Measurements from ENCODE around the gene MYO15B.
"Not testable (repeated sequence)": the region's sequence is repeated elsewhere in the genome, so short reads cannot be mapped to it uniquely, and the experiment has no call there.

Gene MYO15B

DNA sequence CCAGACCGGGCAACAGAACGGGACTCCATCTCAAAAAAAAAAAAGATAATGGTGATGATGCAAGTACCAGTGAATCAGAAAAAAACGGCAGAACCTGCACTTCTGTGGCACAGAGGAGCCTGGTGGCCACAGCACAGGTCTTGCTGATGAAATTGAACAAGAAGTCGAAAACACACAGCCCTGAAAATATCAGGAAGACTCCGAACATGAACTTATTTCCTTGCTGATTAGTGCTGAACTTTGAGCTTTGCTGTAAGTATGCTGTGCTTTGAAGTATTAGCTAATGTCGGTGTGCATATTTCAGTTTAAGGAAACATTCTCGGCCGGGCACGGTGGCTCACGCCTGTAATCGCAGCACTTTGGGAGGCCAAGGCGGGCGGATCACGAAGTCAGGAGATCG is 10.9 kb upstream of the MYO15B start:
- DNase-seq = no peak

DNA sequence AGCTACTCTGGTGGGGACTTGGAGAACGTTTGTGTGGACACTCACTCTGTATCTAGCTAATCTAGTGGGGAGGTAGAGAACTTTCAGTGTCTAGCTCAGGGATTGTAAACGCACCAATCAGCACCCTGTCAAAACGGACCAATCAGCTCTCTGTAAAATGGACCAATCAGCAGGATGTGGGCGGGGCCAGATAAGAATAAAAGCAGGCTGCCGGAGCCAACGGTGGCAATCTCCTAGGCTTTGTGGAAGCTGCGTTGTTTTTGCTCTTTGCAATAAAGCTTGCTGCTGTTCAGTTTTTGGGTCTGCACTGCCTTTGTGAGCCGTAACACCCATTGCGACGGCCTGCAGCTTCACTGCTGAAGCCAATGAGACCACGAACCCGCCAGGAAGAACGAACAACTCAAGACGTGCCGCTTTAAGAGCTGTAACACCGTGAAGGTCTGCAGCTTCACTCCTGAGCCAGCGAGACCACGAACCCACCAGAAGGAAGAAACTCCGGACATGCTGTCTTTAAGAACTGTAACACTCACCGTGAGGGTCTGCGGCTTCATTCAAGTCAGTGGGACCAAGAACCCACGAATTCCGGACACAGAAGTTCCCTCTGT is 6.4 kb upstream of the MYO15B start:
- DNase-seq = peak; percentile 58

DNA sequence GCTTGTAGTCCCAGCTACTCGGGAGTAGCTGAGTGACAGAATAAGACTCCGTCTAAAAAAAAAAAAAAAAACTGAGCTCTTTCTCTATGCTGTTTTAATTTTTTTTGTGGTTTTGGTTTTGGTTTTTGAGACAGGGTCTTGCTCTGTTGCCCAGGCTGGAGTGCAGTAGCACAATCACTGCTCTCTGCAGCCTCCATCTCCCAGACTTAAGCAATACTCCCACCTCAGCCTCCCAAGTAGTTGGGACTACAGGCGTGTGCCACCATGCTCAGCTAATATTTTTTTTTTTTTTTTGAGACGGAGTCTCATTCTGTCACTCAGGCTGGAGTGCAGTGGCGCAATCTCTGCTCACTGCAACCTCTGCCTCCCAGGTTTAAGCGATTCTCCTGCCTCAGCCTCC is 4.4 kb upstream of the MYO15B start:
- DNase-seq = not testable (repeated sequence)

DNA sequence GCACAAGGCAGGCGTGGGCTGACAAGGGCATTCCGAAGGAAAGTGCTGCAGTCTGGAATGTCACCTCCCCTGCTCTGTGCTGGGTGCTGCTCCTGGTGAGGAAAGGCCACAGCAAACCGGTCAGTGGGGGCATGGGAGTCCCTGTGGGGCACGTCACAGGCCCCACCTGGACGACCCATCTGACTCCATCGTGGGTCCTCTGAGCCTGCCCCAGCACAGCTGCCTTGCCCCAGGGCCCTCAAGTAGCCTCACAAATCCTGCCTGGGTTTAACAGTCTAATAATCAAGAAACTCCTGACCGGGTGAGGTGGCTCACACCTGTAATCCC is 2.8 kb upstream of the MYO15B start:
- no peak for DNase-seq

DNA sequence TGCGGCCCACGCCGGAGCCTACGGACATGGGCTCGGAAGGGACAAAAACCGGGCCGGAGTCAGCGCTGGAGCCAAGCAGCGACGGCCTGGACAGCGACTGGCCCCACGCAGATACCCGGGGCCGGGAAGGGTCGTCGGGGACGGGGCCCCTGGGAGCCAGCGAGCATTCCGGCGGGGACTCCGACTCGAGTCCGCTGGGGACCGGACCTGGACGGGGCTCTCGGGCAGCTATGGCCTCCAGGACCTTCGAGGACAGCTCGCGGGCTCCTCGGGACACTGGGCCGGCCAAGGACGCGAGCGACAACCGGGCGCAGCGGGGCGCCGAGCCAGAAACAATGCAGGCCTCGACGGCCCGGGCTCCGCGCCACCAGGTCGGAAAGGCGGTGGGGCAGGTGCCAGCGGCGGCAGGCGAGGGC is 1.0 kb downstream of the MYO15B start:
- no peak for DNase-seq

DNA sequence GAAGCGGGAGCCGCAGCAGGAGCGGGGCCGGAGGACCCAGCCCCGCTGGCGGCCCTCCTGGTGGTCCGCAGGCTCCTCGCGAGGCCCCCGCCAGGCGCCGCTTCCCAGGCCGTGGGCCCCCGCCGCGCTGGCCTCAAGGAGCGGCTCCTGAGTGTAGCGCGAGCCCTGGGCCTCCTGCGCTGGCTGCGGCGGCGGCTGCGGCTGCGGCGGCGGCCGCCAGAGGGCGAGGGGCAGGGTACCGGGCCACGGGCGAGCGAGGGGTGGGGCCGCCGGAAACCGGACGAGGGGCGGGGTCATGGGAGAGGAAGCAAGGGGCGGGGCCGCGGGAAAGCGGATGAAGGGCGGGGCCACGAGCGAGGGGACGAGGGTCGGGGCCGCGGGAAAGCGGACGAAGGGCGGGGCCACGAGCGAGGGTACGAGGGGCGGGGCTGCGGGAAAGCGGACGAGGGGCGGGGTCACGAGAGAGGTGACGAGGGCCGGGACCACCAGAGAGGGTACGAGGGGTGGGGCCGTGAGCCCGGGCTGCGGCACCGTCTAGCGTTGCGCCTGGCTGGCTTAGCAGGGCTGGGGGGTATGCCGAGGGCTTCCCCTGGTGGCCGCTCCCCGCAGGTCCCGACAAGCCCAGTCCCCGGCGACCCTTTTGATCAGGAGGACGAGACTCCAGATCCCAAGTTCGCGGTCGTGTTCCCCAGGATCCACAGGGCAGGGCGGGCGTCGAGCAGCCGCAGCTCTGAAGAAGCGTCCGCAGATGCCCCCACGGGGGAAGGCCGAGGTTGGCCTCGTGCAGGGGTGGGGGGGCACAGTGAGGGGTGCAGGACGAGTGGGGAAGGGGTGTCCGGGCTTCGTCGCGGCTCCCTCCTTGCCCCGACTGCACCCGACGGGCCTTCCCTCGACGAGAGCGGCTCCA is 1.7 kb downstream of the MYO15B start:
- DNase-seq = peak; percentile 99

DNA sequence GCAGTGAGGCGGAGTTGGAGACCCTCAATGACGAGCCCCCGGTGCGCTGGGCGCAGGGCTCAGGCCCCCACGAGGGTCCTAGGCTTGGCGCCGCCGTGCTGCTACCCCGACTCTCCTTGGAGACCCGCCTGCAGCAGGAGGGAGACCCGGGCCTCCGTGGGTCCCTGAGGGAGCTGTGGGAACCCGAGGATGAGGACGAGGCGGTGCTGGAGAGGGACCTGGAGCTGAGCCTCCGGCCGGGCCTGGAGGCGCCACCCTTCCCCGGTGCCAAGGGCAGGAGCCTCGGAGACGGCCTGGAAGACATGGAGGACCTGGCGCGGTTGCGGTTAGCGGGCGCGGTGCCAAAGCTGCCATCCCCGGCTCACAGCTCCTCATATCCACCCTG is 2.3 kb downstream of the MYO15B start:
- no peak for DNase-seq

DNA sequence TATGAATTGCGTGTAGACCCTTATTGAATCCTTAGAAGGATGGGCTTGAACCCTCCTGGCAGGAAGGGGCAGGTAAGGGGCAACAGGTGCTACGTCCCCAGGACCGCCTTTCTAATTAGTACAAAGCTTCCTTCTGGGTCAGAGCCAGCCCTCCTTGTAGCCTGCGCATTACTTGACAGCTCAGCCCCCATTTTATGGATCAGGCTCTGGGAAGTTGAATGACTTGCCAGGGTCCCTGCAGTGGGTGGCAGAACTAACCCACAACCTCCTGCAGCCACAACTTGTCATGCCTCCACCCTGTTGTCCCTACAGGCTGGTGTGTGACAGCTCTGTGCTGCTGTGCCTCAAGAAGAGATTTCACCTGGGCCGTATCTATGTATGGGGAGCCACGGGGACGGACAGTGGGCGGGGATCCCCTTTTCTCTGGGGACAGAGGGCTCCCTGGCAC is 2.7 kb downstream of the MYO15B start:
- DNase-seq = no peak

DNA sequence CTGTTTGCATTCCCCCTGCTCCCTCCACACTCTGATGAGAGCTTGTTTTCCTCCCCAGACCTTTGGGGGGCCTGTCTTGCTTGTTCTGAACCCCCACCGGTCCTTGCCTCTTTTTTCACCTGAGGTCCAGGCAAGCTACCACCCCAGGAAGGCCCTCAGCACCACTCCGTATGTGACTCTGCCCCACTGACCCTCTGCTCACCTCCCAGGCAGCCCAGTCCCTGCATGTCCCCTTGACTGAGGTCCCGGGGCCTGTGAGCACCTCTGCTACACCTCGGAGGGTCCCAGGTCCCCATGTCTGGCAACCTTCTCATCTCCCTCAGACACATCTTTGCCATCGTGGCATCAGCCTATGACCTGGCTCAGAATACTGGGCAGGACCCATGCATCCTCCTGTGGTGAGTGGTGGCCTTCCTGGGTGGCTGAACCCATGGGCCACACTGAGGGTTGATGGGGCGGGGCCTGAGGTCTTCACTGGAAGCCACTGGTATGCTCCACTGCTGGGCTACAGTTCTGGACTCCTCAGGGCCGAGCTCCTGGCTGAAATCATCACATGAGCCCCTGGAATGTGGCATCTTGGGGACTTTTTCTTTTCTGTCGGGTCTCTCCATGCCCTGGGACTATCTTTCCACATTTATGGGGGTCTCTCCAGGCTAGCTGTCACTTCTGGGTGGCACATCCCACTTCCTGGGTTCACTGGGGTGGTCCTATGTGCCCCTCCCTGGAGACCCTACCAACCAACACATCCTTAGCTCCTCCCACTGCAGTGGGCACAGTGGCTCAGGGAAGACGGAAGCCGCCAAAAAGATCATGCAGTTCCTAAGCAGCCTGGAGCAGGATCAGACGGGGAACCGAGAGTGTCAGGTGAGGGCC is 3.5 kb downstream of the MYO15B start:
- DNase-seq = no peak

DNA sequence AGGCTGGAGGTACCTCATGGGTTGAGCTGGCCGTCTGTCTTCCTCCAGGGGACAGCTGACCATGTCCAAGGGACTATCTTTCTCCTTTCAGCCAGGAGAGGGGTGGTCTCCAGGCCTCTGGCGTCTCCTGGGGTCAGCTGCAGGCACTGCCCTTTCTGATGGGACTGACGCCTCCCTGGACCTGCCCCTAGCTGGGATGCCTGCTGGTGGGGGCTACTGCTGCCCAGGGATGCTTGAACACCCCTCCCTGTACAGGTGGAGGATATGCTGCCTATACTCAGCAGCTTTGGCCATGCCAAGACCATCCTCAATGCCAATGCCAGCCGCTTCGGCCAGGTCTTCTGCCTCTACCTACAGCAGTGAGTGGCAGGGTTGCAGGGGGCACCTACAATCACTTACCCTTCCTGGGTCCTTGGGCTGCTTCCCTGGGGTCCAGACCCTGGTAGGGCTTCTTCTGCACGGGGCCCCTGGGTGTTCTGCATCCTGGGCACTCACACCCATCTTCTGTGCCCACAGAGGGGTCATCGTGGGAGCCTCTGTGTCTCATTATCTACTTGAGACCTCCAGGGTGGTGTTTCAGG is 4.2 kb downstream of the MYO15B start:
- DNase-seq = no peak

DNA sequence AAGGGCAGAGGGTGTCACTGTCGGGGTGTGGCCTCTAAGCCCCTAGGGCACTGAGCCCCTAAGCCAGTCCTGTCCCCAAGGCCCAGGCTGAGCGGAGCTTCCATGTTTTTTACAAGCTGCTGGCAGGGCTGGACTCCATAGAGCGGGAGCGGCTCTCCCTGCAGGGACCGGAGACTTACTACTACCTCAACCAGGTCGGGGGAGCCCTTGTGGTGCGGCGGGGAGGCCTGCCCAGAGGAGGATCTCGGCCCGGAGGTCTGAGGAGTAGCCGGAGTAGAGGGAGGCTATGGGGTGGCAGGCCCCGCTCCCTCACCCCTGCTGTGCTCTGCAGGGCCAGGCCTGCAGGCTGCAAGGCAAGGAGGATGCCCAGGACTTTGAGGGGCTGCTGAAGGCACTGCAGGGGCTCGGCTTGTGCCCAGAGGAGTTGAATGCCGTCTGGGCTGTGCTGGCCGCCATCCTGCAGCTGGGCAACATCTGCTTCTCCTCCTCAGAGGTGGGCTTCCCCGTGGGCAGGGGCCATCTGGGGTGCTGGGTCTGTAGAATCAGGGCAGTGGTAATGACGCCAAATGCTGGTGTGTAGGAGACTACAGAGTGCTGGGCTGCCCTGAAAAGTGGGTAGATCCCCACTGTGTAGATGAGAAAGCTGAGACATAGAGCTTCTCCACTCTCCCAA is 4.9 kb downstream of the MYO15B start:
- no peak for DNase-seq

DNA sequence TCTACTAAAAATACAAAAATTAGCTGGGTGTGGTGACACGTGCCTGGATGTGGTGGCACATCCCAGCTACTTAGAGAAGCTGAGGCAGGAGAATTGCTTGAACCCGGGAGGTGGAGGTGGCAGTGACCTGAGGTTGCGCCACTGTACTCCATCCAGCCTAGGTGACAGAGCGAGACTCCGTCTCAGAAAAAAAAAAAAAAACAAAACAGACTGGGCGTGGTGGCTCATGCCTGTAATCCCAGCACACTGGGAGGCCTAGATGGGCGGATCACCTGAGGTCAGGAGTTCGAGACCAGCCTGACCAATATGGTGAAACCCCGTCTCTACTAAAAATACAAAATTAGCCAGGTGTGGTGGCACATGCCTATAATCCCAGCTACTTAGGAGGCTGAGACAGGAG is 5.8 kb downstream of the MYO15B start:
- DNase-seq = not testable (repeated sequence)

DNA sequence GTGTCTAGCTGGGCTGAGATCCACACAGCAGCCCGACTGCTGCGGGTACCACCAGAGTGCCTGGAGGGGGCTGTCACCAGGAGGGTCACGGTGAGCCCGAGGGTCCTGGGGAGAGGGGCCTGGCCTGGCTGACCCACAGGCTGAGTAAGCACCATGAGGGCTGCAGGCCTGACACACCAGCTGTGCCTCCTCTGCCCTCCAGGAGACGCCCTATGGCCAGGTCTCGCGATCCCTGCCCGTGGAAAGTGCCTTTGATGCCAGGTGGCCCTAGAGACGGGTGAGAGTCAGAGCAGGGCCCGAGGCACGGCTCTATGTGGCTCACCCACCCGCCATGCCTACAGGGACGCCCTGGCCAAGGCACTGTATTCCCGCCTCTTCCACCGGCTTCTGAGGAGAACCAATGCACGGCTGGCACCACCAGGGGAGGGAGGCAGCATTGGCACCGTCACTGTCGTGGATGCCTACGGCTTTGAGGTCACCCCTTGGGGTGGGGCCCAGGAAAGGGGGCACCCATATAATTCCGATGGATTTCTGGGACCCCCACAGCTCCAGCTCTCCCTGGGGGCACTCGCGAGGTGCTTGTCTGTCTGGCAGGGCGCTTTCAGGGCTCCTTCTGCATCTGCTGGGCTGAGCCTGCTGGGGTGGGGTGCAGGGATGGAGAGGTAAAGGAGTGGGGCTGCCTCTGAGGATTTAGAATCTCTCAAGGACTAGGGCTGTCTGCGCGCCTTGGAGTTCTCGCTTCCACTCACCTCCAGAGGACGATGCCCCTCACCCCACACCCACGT is 7.1 kb downstream of the MYO15B start:
- DNase-seq = no peak

DNA sequence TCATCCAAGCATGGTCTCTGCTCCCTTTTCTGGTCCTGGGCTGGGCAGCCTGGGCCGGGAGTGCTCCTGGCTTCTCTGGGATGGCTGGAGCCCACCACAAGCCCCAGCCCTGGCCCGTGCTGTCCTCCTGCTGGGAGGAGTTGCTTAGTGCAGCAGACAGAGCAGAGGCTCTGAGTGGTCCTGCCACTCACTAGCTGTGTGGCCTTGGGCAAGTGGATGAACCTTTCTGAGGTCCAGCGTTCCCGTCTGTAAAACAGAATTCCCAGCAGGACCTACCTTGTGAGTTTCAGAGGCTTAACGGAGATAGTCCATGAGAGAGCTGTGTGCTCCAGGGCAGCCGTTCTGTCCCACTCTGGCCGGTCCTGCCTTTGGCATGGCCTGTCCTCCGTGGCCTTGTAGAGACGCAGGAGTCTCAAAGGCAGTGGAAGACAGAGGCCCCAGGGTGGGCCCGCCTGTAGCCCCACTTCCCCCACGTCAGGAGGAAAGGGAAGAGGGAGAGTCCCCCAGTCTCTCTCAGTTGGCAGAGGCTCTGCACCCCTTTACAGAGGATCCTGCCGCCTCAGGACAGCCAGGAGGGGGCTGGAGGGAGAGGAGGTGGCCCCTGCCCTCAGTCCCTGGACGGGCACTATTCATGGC is 7.8 kb downstream of the MYO15B start:
- no peak for DNase-seq

DNA sequence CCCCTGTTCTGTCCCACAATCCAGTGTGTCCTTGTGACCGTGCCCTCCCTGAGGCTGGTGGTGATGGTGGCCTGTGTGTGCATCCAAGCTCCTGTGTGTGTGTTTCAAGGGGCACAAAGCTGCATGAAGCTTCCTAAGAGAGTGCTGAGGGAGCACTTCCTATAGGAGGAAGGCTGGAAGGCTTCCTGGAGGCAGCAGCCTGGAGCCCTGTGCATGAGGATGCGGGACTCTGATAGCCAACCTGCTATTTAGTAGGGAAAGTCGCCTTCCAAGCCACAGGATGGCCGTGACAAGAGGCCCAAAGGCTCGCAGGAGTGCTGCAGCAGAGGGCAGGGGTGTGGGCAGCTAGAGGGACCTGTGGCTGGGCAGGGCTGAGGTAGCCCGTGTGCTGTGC is 8.3 kb downstream of the MYO15B start:
- no peak for DNase-seq

DNA sequence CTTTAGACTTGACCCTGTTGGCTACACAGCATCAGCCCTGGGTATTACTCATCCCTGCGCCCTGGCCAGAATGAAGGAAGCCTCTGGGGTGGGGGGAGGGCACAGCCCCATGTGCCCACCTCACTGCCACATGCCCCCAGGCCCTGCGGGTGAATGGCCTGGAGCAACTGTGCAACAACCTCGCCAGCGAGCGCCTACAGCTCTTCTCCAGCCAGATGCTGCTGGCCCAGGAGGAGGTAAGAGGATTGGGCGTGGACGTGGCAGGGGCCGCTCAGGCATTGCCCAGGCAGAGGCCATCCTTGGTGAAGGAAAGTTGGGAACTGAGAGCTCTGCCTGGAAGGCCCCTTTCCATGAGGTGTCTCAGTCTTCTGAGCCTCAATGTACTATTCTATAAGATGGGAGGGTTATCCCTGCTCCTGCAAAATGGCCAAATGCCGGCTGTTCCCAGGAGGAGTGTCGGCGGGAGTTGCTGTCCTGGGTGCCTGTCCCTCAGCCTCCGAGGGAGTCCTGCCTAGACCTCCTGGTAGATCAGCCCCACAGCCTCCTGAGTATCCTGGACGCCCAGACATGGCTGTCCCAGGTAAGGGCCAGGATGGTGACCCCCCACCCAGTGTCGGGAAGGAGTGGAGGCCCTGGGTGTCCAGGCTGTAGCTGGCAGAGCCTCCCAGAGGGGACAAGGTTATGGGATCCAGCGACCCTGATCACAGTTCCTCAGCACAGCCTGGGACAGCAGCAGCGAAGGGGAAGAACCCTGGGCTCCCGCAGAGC is 8.9 kb downstream of the MYO15B start:
- no peak for DNase-seq

DNA sequence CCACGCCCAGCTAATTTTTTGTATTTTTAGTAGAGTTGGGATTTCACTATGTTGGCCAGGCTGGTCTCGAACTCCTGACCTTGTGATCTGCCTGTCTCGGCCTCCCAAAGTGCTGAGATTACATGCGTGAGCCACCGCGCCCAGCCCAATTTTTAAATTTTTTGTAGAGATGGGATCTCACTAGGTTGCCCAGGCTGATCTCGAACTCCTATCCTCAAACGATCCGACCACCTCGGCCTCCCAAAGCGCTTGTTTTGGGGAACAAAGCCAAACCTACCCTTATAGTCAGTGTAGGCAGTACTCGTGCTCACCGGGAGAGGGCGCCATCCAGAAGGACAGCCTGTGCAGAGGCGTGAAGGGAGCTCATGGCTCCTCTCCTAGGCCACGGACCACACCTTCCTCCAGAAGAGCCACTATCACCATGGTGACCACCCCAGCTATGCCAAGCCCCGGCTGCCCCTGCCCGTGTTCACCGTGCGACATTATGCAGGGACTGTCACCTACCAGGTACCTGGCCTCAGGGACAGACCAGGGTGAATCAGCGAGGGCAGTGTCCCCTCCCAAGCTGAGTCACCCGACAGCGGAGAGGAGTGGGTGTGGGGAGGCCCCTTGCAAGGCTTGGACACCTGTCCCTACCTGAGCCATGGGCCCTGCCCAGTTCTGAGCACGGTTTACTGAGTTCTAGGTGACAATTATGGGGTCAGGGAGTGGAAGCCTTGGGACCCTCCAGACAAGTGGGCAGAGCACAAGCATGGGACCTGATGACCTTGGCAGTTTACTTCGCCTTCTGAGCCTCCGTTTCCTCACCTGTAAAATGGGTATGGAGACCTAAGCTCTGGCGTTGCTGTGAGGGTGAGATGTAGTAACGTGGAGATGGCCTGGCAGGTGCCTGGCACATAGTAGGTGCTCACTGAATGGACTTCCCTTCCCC is 13.7 kb downstream of the MYO15B start:
- DNase-seq = peak; percentile 68

DNA sequence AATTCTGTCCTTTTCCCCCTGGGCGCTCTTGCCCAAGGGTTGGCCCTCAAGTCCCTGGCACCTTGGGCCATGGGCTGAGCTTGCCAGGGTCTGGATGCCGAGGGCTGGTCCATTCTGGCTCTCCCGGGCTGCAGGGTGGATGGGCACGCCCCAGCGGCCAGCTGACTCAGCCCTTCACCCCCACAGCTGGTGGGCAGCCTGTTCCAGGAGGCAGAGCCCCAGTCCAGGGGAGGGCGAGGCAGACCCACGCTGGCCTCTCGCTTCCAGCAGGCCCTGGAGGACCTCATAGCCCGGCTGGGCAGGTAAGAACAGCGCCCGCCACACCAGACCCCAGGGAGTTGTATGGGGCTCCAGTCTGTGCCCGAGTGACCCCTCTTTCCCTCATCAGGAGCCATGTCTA is 15.0 kb downstream of the MYO15B start:
- DNase-seq = no peak

DNA sequence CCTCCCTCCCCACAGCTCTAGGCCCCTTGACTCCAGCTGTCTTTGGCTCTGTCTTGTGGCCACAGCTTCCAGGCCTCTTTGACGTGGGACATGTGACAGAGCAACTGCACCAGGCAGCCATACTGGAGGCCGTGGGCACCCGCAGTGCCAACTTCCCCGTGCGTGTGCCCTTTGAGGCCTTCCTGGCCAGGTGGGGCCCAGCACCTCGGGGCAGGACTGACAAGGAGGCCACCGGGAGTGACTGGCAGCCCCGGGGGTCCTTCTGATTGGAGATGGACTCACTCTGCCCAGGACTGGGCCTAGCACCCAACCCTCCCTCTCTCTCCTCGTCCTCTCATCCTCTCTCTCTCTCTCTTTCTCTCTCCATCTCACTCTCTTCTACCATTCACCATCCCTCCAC is 15.5 kb downstream of the MYO15B start:
- DNase-seq = no peak
